Trophoblast cell (in vitro differentiated cells and primary cell): Measurements from ENCODE around the gene ARRDC1.

Source experiments
- DNase-seq, 2 donors: peaks; one replicate each; pipeline ENCODE4 v3.0.0-alpha.2; 2016
- H2AFZ ChIP-seq: 2 replicates; pipeline ENCODE4 v1.6.1; 2013; ENCODE audit warnings: low read length, moderate library complexity, mild to moderate bottlenecking; ENCODE audit not compliant: insufficient read depth, poor library complexity
- H2AK5ac ChIP-seq: 2 replicates; pipeline ENCODE4 v1.6.1; 2013; ENCODE audit warnings: mild to moderate bottlenecking, low read length
- H2BK120ac ChIP-seq: 2 replicates; pipeline ENCODE4 v1.6.1; 2013; ENCODE audit warnings: low read length, mild to moderate bottlenecking, moderate library complexity; ENCODE audit not compliant: insufficient read depth, poor library complexity
- H2BK12ac ChIP-seq: 2 replicates; pipeline ENCODE4 v1.6.1; 2013; ENCODE audit warnings: mild to moderate bottlenecking, low read length, moderate library complexity
- H2BK5ac ChIP-seq: 2 replicates; pipeline ENCODE4 v1.6.1; 2013; ENCODE audit warnings: low read length, low read depth, moderate library complexity, mild to moderate bottlenecking; ENCODE audit not compliant: poor library complexity
- H3K14ac ChIP-seq: 2 replicates; pipeline ENCODE4 v1.6.1; 2013; ENCODE audit warnings: mild to moderate bottlenecking, low read length
- H3K18ac ChIP-seq: 2 replicates; pipeline ENCODE4 v1.6.1; 2013; ENCODE audit warnings: mild to moderate bottlenecking, low read length
- H3K23ac ChIP-seq: 2 replicates; pipeline ENCODE4 v1.6.1; 2013; ENCODE audit warnings: low read length
- H3K27ac ChIP-seq: 2 replicates; pipeline ENCODE4 v1.5.1; 2013; ENCODE audit warnings: low read depth, mild to moderate bottlenecking, inconsistent platforms, low read length, moderate library complexity
- H3K27me3 ChIP-seq: 2 replicates; pipeline ENCODE4 v1.6.1; 2013; ENCODE audit warnings: inconsistent platforms, mild to moderate bottlenecking, low read length, moderate library complexity; ENCODE audit not compliant: insufficient read depth
- H3K36me3 ChIP-seq, 2 experiments: 1 replicate in 1 of 2; 2 replicates in 1 of 2; pipeline ENCODE4 v1.6.1; 2013; ENCODE audit warnings: low read length in 2 of 2, mild to moderate bottlenecking in 2 of 2, moderate library complexity in 1 of 2; ENCODE audit not compliant: insufficient read depth in 2 of 2, control insufficient read depth in 1 of 2
- H3K4ac ChIP-seq: 2 replicates; pipeline ENCODE4 v1.6.1; 2013; ENCODE audit warnings: low read depth, mild to moderate bottlenecking, low read length, moderate library complexity
- H3K4me1 ChIP-seq, 2 experiments: 1 replicate in 1 of 2; 2 replicates in 1 of 2; pipeline ENCODE4 v1.6.1; 2013; ENCODE audit warnings: low read length in 2 of 2, mild to moderate bottlenecking in 2 of 2, moderate library complexity in 1 of 2; ENCODE audit not compliant: insufficient read depth in 2 of 2, control insufficient read depth in 1 of 2
- H3K4me2 ChIP-seq: 2 replicates; pipeline ENCODE4 v1.6.1; 2013; ENCODE audit warnings: inconsistent platforms, mild to moderate bottlenecking, low read length, moderate library complexity
- H3K4me3 ChIP-seq: 2 replicates; pipeline ENCODE4 v1.5.1; 2013; ENCODE audit warnings: mild to moderate bottlenecking, low read depth, low read length, inconsistent platforms
- H3K79me1 ChIP-seq: one replicate; pipeline ENCODE4 v1.6.1; 2013; ENCODE audit warnings: low read length
- H3K79me2 ChIP-seq: 2 replicates; pipeline ENCODE4 v1.6.1; 2013; ENCODE audit warnings: low read length, mild to moderate bottlenecking; ENCODE audit not compliant: control insufficient read depth, insufficient read depth, poor library complexity
- H3K9ac ChIP-seq: 2 replicates; pipeline ENCODE4 v1.6.1; 2013; ENCODE audit warnings: mild to moderate bottlenecking, low read length
- H3K9me3 ChIP-seq: 2 replicates; pipeline ENCODE4 v1.6.1; 2013; ENCODE audit warnings: low read depth, mild to moderate bottlenecking, control low read depth, inconsistent platforms, low read length; ENCODE audit not compliant: insufficient read depth
- H4K12ac ChIP-seq: 2 replicates; pipeline ENCODE4 v1.6.1; 2013; ENCODE audit warnings: low read depth, mild to moderate bottlenecking, low read length, moderate library complexity
- H4K8ac ChIP-seq: 2 replicates; pipeline ENCODE4 v1.6.1; 2013; ENCODE audit warnings: low read depth, mild to moderate bottlenecking, low read length, moderate library complexity
- H4K91ac ChIP-seq: one replicate; pipeline ENCODE4 v1.6.1; 2013; ENCODE audit warnings: low read depth, mild to moderate bottlenecking, low read length, moderate library complexity
- WGBS: extraction: QIAGEN DNeasy Blood & Tissue Kit; methylation state at CpG from one replicate; pipeline ENCODE4 v1.1.7; 2013; ENCODE audit warnings: missing lambda C conversion rate; ENCODE audit not compliant: insufficient read length, insufficient coverage; ENCODE audit errors: extremely low coverage; 5-methylcytosine and 5-hydroxymethylcytosine counted together

Gene ARRDC1

DNA sequence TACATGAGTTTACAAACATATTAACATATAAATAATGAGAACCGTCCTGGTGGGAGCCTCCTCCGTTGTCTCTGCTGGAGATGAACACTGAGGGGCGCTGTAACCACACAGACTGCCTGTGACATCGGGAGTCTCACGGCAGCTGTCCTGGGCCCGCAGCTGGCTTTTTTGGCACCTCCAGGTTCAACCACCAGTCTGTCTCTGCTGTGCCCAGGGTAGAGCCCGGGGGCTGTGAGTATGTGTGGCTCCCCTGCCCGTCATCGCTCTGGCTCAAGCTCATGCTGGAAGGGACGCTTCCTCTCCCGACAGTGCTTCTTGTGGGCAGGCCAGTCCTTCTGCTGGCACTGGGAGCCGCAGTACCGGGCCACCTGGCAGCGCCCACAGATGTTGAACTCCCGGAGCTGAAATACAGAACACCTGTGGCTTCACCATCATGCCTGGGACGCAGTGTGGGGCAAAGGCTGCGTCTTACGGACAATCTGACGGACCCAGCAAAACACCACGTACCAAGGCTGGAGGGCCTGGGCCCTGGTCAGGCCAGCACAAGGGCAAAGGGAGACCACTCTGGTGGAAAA lies 23.1 kb upstream of the ARRDC1 start:
- Histone ChIP-seq H3K4me2 (no peak overlapping the region), H3K36me3 (peaks cover 55 to 57% of the 10 kb centered on the region in 2 experiments), H3K18ac (no peak overlapping the region), H3K4me3 (no peak overlapping the region), H2AFZ (no peak overlapping the region), H3K9ac (no peak overlapping the region), H3K4ac (no peak overlapping the region), H3K79me1 (peaks cover 4% of the 10 kb centered on the region), H2BK5ac (no peak overlapping the region), H3K14ac (no peak overlapping the region), H3K27ac (no peak overlapping the region), H3K79me2 (peaks cover 6% of the 10 kb centered on the region), H2BK12ac (no peak overlapping the region), H4K8ac (no peak overlapping the region), H4K12ac (no peak overlapping the region), H2BK120ac (no peak overlapping the region), H3K4me1 (peaks cover 9 to 10% of the 10 kb centered on the region in 2 experiments), H3K23ac (no peak overlapping the region), H3K27me3 (no peaks in the 10 kb centered on the region), H3K9me3 (no peaks in the 10 kb centered on the region), H4K91ac (no peak overlapping the region), H2AK5ac (no peak overlapping the region)
- WGBS, result no CpG with 5 or more reads among the region's 20 CpGs
- peak in 1 of 2 donors; percentile 8 for DNase-seq

DNA sequence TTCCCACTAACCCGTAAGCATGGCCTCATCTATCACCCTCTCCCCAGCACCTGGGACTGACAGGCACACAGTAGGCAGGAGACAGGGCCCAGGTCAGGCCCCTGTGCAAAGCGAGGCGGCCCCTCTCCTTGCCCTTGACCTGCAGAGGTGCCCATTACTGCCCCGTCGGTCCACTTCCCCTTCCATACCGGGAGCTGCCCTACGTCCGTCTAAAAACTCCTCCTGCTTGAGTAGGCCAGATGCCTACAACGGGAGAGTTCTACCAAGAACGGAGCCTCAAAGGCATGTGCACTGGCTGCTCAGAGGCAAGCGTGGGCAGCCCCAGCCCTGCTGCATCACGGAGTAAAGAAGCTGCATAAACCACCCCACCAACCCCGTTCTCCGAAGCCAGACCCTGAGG lies 22.1 kb upstream of the ARRDC1 start:
- no peak overlapping the region for H4K8ac ChIP-seq
- no peak for DNase-seq

DNA sequence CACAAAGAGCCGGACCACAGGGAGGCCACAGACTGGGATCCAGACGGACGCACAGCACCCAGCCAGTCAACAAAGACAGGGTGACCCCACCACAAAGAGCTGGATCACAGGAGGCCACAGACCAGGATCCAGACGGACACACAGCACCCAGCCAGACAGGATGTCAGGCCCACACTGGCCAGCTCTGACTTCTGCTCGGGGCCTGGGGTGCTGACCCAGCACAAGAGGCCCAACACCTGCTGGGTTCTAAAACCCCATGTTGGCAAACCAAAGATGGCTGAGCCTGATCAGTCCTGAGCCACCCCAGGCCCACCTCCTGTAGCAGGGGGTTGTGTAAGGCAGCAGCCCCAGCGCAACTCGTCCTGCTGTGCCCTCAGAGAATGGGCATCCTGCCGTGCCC lies 21.5 kb upstream of the ARRDC1 start:
- no peak overlapping the region for H2BK5ac ChIP-seq
- no peak overlapping the region for H3K14ac ChIP-seq
- no peak overlapping the region for H2AFZ ChIP-seq
- H4K12ac ChIP-seq, result no peak overlapping the region
- no peaks in the 10 kb centered on the region for H3K27me3 ChIP-seq
- H3K9me3 ChIP-seq, result no peaks in the 10 kb centered on the region
- H3K4me3 ChIP-seq, result no peak overlapping the region
- H3K79me1 ChIP-seq, result no peaks in the 10 kb centered on the region
- no peak overlapping the region for H3K4me2 ChIP-seq
- no peak overlapping the region for H3K23ac ChIP-seq
- no peak overlapping the region for H3K18ac ChIP-seq
- H4K8ac ChIP-seq, result no peak overlapping the region
- peaks cover 70 to 72% of the 10 kb centered on the region in 2 experiments for H3K36me3 ChIP-seq
- no peak overlapping the region for H2BK12ac ChIP-seq
- no peaks in the 10 kb centered on the region for H3K79me2 ChIP-seq
- H3K9ac ChIP-seq, result no peak overlapping the region
- H3K4ac ChIP-seq, result no peak overlapping the region
- H3K27ac ChIP-seq, result no peak overlapping the region
- DNase-seq, result no peak
- WGBS, result no CpG with 5 or more reads among the region's 8 CpGs
- peaks cover 3 to 4% of the 10 kb centered on the region in 2 experiments for H3K4me1 ChIP-seq
- no peak overlapping the region for H4K91ac ChIP-seq
- H2AK5ac ChIP-seq, result no peak overlapping the region
- H2BK120ac ChIP-seq, result no peak overlapping the region

More for the DNA sequence above, 22.1 kb upstream of the ARRDC1 start:
- no peak overlapping the region for H3K27ac ChIP-seq
- no peak overlapping the region for H2BK120ac ChIP-seq
- H2BK5ac ChIP-seq, result no peak overlapping the region
- no peak overlapping the region for H4K12ac ChIP-seq
- peaks cover 3% of the 10 kb centered on the region for H3K79me1 ChIP-seq
- no peak overlapping the region for H2AK5ac ChIP-seq
- H3K9me3 ChIP-seq, result no peaks in the 10 kb centered on the region
- peaks cover 3 to 4% of the 10 kb centered on the region in 2 experiments for H3K4me1 ChIP-seq
- whole genome bisulfite sequencing, result no CpG with 5 or more reads among the region's 14 CpGs
- H3K79me2 ChIP-seq, result peaks cover 3% of the 10 kb centered on the region
- H2BK12ac ChIP-seq, result no peak overlapping the region
- no peak overlapping the region for H4K91ac ChIP-seq
- H3K4me3 ChIP-seq, result no peak overlapping the region
- no peak overlapping the region for H3K9ac ChIP-seq
- H2AFZ ChIP-seq, result no peak overlapping the region
- H3K23ac ChIP-seq, result no peak overlapping the region
- no peaks in the 10 kb centered on the region for H3K27me3 ChIP-seq
- no peak overlapping the region for H3K14ac ChIP-seq
- H3K4me2 ChIP-seq, result no peak overlapping the region
- no peak overlapping the region for H3K18ac ChIP-seq
- peaks cover 65 to 67% of the 10 kb centered on the region in 2 experiments for H3K36me3 ChIP-seq
- no peak overlapping the region for H3K4ac ChIP-seq

DNA sequence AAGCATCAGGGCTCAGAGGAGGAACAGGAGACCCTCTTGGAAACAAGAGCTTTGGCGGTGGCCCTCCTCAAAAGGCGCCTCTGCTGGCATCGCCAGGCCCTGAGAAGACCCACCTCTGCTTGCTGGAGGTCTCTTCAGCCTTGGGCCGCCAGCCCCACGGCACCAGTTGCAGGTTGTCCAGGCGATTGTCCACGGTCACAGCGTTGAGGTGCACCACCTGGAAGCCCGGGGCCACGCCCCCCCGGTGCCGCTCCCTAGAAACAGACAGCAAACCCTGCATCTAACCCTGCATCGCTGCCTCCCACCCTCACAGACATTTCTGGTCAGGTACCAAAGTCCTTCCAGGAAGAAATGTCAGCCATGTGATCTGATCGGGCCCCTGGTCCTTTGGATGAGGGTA lies 18.6 kb upstream of the ARRDC1 start:
- Histone ChIP-seq H2BK5ac (no peak overlapping the region), H2AK5ac (no peak overlapping the region), H3K18ac (no peak overlapping the region), H2BK12ac (no peak overlapping the region), H3K4me1 (peaks cover 4 to 13% of the 10 kb centered on the region in 2 experiments), H3K14ac (no peak overlapping the region), H3K27ac (no peak overlapping the region), H4K91ac (no peak overlapping the region), H3K9me3 (no peaks in the 10 kb centered on the region), H2BK120ac (no peak overlapping the region), H3K4me3 (no peak overlapping the region), H3K4me2 (no peak overlapping the region), H3K27me3 (no peaks in the 10 kb centered on the region), H2AFZ (no peak overlapping the region), H3K79me2 (peaks cover 9% of the 10 kb centered on the region), H3K23ac (no peak overlapping the region), H3K4ac (no peak overlapping the region), H3K79me1 (peaks cover 6% of the 10 kb centered on the region), H4K8ac (no peak overlapping the region), H3K36me3 (peaks cover 59 to 62% of the 10 kb centered on the region in 2 experiments), H3K9ac (no peak overlapping the region), H4K12ac (no peak overlapping the region)
- WGBS, result no CpG with 5 or more reads among the region's 14 CpGs
- no peak for DNase-seq
